ENCODE measurements around the gene ENTPD8.

The ENTPD8 gene

DNA sequence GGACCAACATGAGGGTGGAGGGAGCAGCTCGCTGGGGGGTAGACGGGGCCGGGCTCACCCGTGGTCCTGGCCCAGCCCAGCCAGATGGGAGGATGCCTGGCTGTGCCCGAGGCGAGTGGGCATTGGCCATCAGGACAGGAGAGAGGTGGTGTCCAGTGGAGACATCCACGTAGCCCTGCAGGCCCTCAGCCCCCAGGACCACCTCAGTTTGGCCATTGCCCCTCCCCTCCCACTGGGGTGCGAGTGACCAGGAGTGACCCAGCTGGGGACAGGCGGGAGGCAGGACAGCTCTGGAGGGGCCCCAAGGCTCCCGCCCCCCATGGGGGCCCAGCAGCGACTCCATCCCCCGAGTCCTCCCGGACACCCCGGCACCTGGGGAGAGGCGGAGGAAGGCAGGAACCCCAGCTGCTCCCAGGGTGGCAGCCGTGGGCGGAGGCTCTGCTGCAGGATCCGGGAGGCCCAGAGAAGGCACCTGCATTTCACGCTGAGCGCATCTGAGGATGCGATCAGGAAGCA lies 9.7 kb downstream of the ENTPD8 start:
- DNase-seq (ENCODE audit: low read depth, low spot score) = no peak

DNA sequence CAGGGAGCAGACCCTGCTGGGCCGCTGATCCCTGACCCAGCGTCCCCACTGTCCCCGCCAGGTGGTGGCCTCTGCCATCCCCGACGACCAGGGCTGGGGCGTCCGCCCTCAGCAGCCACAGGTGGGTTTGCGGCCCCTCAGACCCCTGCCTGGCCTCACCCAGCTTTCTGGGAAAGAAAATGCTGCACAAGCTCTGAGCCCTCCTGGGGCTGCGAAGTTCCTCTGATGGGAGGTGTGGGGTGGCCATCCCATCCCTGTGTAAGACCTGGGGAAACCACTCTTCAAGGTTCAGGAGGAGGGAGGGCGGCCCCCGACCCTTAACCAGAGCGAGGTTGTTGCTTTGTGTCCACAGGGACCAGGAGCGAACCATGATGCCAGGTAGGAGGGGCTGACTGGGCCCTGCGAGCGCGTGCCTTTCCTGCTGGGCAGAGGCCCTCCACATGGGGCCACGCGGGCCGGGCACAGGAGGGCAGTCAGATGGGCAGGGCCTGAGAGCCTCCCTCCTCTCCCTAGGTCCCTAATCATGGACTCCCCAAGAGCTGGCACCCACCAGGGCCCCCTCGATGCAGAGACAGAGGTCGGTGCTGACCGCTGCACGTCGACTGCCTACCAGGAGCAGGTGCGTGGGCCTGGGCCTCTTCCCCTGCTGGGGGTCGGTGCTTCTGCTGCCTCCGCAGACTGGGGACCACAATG lies 10.3 kb downstream of the ENTPD8 start:
- no peak for DNase-seq (ENCODE audit: low read depth, low spot score)

DNA sequence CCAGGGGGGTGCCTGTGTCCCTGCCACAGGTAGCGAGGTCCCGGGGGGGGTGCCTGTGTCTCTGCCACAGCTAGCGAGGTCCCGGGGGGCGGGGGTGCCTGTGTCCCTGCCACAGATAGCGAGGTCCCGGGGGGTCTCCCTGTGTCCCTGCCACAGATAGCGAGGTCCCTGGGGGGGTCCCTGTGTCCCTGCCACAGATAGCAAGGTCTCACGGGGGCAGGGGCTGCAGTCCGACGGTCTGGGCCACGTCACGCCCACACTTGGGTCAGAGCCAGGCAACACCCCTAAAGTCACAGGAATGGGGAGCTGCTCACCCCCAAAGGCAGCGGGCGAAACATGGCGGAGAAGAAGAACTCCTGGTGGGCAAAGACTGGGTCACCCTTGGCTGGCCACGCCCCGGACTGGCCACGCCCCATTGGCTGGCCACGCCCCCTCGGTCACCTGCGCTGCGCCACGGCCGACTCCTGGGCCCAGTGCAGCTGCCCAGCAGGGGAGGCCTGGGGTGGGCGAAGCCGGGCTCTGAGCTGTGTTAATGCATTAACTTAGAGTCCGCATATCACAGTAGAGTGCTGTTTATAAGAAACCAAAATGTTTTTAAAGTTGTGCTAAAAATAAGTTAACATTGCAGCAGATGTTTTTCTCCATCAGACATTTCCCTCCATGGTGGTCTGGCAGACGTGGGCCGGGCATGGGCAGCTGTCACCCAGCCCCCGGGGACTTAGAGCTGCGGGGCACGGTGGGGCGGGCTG lies 11.0 kb downstream of the ENTPD8 start:
- no peak for DNase-seq (ENCODE audit: low read depth, low spot score)

DNA sequence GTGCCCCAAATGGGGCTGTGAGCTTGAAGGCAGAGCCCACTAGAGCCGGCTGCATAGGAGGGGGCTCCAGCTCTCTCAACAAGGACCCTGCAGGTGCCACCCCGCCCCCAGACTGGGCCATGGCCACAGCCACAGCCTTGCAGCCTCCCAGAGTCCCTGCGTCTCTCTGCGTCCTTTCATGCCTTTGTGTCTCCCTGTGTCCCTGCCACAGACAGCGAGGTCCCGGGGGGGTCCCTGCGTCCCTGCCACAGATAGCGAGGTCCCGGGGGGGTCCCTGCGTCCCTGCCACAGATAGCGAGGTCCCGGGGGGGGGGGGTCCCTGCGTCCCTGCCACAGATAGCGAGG lies 11.6 kb downstream of the ENTPD8 start:
- no peak for DNase-seq (ENCODE audit: low read depth, low spot score)

DNA sequence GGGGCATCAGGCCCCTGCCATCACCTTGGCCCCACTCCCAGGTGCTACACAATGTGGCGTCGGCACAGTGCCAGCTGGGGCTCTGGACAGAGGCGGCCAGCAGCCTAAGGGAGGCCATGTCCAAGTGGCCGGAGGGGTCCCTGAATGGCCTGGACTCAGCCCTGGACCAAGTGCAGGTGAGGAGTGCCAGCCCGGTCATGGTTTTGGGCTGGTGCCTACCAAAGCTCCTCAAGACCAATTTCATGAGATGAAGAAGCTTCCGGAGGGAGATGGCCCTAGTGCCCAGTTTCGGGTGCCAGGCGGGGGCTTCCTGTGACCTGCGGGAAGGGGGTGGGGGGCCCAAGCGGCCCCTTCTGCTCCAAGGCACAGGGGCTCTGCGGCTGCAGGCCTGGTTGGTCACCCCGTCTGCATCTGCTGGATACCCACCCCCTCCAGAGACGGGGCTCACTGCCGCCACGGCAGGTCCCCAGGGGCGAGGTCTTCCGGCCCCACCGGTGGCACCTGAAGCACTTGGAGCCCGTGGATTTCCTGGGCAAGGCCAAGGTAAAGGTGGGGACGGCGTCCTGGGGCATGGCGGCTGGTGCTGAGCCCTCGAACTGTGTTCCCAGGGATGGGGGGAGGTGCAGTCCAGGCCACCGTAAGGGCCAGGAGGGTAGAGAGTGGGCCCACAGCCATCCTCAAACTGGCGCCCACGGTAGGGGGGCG lies 12.2 kb downstream of the ENTPD8 start:
- no peak for DNase-seq (ENCODE audit: low read depth, low spot score)

DNA sequence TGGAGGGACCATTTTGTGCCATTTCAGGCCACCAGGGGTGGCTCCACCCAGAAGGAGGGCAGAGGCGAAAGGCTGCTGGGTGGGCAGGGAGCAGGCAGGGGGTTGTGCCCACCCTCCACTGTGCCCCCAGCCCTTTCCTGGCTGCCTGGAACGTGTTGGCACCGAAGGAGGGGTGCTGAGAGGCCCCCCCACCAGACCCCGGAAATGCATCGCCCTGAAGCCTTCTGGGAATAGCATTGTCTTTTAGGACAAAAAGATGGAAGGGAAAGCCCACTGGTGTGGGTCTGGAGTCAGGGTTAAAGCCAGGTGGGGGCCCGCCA lies 12.9 kb downstream of the ENTPD8 start:
- DNase-seq (ENCODE audit: low read depth, low spot score) = no peak

DNA sequence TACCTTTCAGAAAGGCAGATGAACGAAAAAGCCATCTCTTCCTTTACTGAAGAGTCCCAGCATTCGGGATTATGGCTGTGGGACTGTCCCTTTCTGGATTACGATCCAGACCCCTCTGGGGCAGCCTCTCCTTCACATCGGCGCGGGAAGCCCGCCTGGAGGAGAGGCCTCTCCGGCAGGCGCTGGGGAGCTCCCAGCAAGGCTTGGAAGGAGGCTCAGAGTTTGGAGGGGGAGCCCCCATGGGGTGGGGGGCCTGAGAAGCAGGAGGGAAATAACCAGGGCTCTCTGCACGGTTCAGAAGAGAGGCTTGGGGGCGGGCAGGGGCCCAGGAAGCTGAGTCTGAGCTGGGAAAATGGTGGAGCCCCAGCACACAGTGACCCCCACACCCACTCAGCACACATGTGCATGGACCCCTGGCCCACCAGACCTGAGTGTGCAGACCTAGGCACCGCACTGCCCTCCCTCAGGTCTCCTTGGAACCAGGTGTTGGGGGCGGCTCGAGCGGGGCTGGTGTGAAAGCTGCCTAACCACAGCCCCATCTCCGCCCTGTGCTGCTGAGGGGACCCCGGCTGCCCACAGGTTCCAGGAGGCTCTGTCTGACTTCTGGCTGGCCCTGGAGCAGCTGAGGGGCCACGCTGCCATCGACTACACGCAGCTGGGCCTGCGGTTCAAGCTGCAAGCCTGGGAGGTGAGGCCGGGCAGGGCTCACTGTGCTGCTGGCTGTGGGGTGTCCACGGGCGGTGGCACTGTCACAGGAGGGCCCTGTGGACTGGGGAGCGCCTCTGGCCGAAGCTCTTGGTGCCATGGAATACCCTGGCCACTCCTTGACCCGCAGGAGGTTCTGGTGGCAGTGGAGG lies 13.5 kb downstream of the ENTPD8 start:
- no peak for DNase-seq (ENCODE audit: low read depth, low spot score)

DNA sequence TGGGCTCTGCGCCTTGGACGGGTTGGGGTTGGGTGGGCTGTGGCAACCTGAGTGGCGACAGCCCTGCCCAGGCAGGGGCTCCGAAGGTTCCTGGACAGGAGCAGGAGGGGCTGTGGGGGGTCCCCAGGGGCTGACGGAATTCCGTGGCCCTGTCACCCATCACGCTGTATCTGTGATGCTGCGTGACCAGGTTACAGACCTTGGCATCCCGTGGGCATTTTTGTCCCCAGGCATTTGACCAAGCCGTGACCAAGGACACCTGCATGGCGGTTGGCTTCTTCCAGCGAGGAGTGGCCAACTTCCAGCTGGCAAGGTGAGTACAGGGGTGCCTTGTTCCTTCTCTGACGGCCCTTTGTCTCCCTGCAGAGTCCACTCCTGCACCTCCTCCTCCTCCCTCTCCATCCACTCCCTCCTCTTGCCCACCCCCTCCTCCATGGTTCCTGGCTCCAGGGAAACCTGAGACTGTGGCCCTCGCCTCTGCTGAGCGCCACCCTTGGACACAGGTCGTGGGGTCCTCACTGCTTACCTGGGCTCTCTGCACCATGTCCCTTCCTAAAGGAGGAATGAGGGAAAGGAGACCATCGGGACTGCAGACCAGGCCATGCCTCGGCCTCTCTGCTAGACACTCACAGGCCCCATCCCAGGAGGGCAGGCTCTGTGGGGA lies 15.0 kb downstream of the ENTPD8 start:
- no peak for DNase-seq (ENCODE audit: low read depth, low spot score)

DNA sequence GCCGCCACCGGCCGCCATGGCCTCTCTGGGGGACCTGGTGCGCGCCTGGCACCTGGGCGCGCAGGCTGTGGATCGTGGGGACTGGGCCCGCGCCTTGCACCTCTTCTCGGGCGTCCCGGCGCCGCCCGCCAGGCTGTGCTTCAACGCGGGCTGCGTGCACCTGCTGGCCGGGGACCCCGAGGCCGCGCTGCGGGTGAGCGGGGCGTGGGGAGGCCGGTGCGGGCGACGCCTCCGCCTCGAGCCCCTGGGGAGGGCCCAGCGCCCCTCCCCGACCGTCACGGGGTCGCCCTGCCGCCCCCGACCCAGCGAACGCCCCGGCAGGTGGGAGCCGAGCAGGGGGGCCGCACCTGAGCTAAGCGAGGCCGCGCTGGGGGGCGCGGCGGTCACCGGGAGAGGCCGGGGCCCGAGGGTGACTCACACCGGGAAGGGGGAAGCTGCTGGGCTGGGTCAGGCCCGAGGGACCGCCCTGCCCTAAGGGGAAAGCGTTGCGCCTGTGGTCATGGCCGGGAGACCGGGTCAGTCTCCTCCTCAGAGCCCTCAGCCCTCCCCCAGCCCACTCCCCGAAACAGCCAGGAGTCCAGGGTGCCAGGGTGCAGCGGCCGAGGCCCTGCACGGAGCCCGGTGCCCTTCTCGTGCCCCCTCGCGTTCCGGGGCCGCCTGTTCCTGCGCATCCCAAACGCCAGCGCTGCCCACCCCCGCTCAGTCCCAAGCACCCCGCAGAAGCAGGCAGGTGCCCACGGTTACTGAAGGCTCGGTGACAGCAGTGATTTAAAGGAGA lies 17.5 kb downstream of the ENTPD8 start:
- DNase-seq (ENCODE audit: low read depth, low spot score) = no peak

DNA sequence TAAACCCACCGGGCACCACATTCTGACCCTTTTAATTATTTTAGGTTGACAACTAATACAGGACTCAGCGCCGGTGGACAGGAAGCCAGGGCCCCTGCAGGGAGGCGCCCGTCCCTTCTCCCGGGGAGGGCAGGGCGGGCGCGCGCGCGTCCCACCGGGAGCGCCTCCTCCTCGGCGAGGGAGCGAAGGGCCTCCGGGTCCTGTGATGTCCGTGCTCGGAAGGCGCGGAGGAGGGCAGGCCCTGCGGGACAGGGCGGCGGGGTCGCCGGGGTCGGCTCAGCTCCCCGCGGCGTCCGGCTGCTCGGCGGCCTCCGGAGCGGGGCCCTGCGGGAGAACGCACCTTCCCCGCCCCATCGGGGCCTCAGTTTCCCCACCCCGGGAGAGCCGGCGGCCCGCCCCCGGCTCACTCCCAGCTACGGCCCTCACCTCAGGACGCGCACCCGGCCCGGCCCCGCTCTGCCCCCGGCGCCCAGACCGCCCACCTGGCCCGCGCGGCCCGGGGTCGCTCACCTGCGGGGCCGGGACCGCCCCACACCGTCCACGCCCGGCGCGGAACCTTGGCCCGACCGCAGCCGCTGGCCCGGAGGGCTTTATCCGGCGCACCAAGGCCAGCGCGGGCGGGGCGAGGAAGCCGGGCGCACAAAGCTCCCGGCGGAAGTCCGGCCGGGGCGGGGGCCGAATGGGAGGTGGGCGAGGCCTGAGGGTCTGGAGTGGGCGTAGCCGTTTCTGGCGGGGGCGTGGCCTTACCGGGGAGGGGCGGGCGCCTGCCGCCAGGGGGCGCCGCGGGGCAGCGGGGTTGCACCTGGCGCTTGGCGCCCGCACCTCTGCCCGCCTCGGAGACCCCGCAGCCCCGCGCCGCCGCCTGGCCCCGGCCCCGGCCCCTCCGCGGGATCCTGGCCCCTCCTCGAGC lies 18.3 kb downstream of the ENTPD8 start, which contains the start of the genes EXD3 and NOXA1:
EXD3 (minus strand) TSS at position 559 of the 910 bp plus-strand sequence. CDS start 27,805 bp downstream, outside the sequence.
NOXA1 (plus strand) TSS at position 790 of the 910 bp plus-strand sequence. CDS start 137 bp downstream, outside the sequence.
- DNase-seq (ENCODE audit: low read depth, low spot score) = no peak

DNA sequence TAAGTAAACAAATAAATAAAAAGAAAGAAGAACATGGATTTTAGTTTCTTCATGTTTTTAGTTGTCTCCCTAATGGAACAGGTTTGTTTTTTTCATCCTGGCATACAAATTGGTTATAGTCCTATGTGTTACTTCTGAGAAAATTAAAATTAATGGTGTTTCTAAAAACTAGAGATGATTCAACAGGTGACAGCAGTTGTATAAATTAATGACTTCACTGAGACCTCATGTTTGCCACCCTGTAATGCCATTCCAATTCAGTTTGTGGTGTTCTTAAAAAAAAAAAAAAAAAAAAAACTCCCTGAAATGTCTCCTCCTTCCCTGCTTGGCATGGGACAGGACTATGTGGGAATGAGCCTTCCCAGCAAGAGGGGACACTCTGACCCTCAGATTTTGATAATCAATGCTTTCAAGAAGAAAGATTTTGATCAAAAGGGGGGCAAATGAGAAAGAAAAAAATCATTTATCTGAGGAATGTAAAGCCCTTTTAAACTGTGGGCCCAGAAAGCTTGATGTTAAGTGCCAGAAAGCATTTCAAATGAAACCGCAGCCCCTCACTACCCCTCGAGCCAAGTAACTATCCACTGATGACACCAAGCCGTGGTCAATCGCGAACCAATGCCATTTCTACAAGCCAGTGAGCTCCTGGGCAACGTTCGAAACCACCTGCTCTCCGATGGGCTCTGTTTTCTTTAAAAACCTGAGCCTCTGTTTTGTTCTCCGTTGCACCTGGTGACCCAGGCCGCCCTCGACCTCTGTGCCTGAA lies 19.1 kb downstream of the ENTPD8 start:
- DNase-seq (ENCODE audit: low read depth, low spot score) = no peak

DNA sequence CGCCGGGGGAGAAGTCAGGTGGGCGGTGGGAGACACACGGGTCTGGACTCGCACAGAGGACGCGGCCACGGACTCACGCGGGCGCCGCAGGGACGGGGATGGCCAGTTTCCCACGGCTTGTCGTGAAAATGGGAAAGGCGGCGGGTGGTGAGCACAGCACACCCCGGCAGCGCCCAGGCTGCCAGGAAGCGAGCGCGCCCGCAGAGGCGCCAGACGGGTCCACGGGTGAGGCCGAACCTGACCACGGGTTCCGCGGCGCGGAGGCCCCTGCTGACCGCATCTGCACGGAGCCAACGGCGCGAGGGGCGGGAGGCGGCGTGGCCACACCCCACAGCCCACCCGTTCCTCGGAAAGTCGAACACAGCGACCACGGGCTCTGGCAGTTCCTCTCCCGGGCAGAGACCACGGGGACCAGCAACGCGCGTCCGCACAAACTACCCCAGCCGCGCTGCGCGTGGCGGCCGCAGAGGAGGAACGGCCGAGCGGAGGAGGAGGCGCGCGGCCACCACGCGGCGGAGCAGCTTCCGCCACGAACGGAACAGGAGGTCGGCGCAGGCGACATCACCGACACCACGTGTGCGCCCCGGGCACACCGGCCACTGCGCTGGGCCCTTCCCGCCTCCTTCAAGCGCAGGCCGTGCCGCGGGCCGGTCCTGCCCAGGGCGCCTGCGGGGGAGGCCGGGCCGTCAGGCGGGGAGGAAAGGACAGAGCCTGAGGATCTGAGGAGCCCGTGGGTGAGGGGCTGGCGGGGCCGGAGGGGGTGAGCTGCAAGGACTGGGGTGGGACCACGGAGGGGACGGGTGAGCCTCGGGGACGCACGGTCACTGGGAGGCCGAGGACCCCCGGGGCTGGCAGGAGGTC lies 23.8 kb downstream of the ENTPD8 start:
- no peak for DNase-seq (ENCODE audit: low read depth, low spot score)

DNA sequence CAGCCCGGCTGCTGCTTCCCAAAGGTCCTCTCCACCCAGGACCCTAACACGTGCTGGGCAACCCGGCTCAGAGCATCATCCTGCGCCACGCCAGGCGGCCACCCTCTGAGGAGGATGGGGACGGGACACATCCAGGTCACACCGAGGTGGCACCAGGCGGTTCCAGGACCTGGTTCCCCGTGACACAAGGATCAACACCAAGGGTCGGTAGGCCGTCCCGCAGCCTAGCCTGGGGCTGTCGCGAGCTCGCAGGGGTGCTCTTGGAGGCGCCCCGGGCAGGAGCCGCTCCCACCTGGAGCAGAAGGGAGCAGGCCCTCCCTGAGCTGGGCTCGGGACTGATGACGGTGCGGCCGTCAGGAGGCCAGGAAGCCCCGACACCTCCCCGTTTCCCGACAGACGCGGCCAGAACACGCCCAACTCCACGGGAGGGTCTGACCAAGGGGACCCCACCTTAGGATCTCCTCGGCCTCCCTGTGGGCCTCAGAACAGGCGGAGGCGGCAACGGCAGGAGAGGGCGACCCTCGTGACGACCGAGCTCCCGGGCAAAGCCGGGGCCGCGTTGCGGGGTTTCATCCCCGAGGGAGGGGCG lies 24.5 kb downstream of the ENTPD8 start:
- no peak for DNase-seq (ENCODE audit: low read depth, low spot score)

DNA sequence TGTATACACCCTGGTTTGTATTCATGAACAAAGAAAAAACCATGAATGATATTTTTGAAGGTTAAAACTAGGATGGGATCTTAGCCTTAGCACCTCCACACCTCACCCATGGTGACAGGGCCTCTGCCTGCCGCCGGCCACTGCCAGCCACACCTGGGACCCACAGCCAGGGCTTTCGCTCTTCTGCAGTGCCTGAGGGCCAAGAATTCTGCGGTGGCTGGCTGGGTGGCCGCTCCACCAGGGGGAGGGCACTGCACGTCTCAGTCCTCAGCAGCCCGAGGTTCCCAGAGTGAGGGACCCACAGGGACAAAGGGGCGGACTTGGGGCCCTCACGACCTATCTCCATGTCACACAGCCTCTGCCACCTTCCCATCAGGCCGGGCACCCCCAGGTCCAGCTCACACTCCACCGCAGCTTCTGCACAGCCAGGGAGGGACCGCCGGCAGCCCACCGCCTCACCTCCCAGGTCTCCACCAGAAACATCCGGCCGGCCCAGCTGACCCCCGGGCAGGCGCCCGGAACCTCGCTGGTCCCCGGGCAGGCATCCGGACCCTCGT lies 25.1 kb downstream of the ENTPD8 start:
- DNase-seq (ENCODE audit: low read depth, low spot score) = no peak

DNA sequence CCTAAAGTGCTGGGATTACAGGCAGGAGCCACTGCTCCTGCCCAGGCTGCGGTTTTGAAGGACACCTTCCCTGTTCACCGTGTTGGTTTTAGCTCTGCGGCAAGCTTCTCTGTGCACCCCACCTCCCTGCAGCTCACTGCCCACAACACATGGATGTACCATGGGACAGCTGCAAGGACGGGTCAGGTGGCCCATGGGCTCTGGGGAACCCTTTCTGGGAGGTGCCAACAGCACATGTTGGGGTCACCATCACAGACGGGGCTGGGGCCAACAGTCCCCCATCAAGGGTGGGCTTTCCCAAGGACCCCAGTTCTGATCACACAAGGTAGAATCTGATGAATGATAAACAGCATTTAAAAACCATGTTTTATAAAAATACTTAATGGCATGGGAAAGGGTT lies 25.7 kb downstream of the ENTPD8 start:
- no peak for DNase-seq (ENCODE audit: low read depth, low spot score)

DNA sequence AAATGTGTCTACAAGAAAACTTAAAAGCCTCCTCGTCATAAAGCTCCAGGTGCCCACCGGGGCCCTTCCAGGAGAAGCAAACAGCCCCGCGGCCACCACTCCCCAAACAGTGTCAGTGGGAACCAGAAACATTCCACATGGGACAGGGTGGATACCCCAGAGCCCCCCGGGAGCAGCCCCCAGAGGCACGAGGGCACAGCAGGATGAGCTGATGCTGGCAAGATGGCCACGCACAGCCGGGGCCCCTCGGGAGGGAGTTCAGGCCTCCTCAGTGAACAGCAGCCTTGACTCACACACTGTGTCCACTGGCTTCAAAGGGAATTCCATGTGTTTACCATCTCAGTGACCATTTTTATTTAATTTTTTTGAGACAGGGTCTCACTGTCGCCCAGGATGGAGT lies 28.7 kb downstream of the ENTPD8 start:
- no peak for DNase-seq (ENCODE audit: low read depth, low spot score)

Data from iPS DF 19.7 (cell line).